Fibroblast of skin of scalp (primary cell): ENCODE data around the gene ABCA8.

ENCODE experiments used
- DNase-seq: peaks from one replicate; pipeline ENCODE4 v3.0.0-alpha.2; 2013

The ABCA8 gene

DNA sequence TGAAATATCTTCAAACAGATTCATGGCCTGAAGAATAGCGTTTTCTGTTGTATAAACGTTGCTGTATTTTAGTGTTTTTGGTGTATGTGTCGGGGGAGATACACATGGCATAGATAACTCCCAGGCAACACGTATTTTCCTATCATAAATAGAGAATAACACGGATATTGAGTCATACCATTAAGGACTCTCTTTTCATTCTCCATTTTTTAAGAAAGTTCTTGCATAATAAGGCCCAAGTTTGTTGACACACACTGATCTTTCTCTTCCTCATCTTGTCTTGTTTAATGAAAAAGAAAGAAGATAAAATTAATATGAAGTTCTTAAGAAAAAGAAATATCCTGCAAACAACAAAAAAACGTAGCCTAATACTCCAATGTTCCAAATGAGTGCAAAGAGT is 13.4 kb downstream of the ABCA8 start:
- DNase-seq: no peak

GRCh38 chr17:68939195-68939594 is 16.0 kb downstream of the ABCA8 start:
- no peak for DNase-seq

GRCh38 chr17:68937890-68938514 is 17.2 kb downstream of the ABCA8 start:
- DNase-seq: no peak

- no peak for DNase-seq
These were observed 27.7 kb downstream of the ABCA8 start for GRCh38 chr17:68927516-68927915.

- DNase-seq: no peak
These were observed 30.1 kb downstream of the ABCA8 start for GRCh38 chr17:68924793-68925720.

GRCh38 chr17:68910789-68911431 is 44.3 kb downstream of the ABCA8 start:
- no peak for DNase-seq

DNA sequence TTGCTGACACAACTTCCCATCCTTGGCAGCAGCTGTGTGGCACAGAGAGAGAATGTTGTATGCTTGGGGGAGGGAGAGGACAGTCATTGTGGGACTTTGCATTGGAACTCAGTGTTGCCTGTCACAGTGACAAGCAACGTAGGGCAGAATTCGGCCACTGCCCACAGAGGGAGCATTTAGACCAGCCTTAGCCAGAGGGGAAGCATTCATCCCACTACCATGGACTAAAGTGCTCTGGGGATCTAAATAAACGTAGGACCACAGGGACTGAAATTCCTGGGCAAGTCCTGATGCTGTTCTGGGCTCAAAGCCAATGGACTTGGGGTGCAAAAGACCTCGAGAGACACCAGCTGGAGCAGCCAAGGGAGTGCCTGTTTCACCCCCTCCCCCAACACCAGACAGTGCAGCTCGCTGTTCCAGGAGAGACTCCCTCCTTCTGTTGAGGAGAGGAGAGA is 44.9 kb downstream of the ABCA8 start:
- DNase-seq: peak; percentile 45

GRCh38 chr17:68909066-68909465 is 46.1 kb downstream of the ABCA8 start:
- DNase-seq: peak; percentile 94

GRCh38 chr17:68908045-68908444 is 47.1 kb downstream of the ABCA8 start:
- no peak for DNase-seq

- peak; percentile 3 for DNase-seq
These were observed 48.6 kb downstream of the ABCA8 start for GRCh38 chr17:68906638-68907037.

DNA sequence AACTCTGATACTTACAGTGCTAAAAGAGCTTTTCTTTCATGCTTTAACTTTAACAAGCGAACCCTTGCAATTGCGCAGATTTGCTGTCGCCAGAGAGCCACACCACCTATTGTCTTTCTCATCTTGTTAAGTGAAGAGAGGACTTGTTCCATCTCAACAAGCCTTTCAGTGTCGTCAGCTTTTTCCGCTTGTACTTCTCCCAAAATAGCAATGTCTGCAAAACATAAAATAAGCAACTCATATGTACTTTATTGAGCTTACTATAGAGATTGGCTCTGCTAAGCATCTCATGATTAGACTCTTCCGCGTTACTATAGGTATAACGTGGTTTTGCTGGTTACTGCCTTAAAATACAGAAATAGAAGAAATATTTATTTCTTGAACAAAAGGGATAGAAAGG is 51.9 kb downstream of the ABCA8 start:
- DNase-seq: no peak

DNA sequence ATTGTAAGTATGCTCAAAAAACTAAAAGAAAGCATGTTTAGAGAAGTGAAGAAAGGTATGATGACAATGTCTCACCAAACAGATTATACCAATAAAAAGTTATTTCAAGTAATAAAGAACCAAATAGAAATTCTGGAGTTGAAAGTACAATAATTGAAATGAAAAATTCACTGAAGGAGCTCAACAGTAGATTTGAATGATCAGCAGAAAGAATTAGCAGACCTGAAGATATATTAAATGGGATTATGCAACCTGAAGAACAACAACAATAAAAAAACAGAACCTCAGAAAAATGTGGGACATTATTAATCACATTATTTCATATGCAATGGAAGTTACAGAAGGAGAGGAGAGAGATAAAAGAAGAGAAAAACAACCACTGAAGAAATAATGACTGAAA is 57.6 kb downstream of the ABCA8 start:
- DNase-seq: no peak

DNA sequence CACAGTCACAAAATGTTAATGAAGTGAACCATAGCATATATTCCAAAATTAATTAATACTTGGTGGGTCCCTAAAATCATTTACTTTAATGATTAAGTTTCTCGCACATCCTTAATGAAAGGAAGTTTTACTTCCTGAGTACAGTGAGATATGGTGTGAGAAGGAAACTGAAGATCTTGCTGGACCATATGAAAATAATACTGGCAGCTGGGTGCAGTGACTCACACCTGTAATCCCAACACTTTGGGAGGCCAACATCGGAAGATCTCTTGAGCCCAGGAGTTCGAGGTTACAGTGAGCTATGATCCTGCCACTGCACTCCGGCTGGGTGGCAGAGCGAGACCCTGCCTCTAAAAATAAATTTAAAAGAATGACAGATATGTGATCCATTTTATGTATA is 62.5 kb downstream of the ABCA8 start:
- no peak for DNase-seq

DNA sequence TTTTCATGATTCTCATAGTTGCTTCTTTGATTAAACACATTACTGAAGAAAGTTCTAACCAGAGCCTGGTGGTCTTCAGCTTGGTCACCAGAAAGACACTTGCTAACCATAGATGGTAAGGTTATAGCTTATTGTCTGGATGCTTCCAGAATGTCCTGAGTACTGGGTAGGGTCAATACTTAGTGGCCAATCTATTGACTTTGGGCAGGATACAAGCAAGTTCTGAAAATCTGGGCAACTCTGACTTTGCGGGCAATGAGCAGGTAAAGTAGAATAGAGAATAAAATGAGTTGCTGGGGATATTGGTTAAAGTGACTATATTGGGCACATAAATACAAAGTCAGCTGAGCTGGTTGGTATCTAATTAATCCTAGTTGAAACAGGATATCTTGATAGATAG is 63.0 kb downstream of the ABCA8 start:
- DNase-seq: no peak

- DNase-seq: no peak
These were observed 68.8 kb downstream of the ABCA8 start for GRCh38 chr17:68886401-68886800.

- no peak for DNase-seq
These were observed 70.3 kb downstream of the ABCA8 start for GRCh38 chr17:68884888-68885287.

- DNase-seq: no peak
These were observed 76.8 kb downstream of the ABCA8 start for GRCh38 chr17:68878226-68878885.

GRCh38 chr17:68871447-68871846 is 83.7 kb downstream of the ABCA8 start:
- no peak for DNase-seq

DNA sequence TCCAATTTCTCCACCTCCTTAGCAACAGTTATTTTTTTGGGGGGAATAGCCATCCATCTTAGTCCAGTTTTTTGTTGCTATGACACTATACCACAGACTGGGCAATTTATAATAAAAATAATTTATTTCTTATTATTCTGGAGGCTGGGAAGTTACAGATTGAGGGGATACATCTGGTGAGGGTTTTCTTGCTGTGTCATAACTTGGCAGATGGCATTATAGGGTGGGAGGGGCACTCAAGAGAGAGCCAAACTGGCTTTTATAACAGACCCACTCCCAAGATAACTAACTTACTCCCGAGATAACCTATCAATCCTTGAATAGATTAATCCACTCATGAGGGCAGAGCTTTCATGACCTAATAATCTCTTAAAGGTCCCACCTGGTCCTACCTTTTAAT is 84.2 kb downstream of the ABCA8 start:
- DNase-seq: no peak

GRCh38 chr17:68870161-68870826 is 84.9 kb downstream of the ABCA8 start:
- no peak for DNase-seq

- no peak for DNase-seq
These were observed 86.5 kb downstream of the ABCA8 start for GRCh38 chr17:68868708-68869107.

GRCh38 chr17:68867759-68868516 is 87.3 kb downstream of the ABCA8 start:
- no peak for DNase-seq
